ENCODE measurements around the gene EVX1.

The EVX1 gene

DNA sequence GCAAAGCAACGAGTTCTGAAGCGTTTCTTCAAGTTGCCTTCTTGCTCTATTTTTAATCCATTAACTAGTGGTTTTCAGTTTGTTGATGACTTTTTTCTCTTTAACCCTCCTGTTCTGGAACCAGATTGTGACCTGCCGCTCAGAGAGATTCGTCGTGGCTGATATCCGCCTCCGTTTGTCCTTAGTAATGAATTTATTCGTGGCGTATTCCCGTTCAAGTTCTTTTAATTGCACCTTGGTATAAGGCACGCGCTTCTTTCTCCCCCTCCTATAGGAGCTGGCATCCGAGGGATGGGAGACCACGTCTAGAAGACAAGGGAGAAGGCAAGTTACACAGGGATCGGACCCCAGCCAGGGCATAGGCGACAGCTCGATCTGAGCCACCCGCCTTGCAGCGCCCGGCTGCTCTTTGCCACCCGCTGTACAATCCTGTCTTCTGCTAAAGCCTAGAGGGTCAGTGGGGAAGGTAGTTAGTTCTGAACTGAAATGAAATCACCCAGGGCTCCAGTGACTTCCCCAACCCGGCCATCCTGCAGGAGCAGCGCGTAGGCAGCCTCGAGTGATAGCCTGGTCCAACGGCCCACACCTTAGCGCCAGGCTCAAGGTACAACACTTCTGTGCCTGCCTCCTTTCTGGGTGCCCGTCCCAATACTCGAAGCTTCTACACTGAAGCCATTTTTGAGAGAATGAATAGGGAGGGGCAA is 44.3 kb upstream of the EVX1 start:
- H3K27ac ChIP-seq = peak overlapping the region; percentile 98
- TF ChIP-seq, protein P1, sequence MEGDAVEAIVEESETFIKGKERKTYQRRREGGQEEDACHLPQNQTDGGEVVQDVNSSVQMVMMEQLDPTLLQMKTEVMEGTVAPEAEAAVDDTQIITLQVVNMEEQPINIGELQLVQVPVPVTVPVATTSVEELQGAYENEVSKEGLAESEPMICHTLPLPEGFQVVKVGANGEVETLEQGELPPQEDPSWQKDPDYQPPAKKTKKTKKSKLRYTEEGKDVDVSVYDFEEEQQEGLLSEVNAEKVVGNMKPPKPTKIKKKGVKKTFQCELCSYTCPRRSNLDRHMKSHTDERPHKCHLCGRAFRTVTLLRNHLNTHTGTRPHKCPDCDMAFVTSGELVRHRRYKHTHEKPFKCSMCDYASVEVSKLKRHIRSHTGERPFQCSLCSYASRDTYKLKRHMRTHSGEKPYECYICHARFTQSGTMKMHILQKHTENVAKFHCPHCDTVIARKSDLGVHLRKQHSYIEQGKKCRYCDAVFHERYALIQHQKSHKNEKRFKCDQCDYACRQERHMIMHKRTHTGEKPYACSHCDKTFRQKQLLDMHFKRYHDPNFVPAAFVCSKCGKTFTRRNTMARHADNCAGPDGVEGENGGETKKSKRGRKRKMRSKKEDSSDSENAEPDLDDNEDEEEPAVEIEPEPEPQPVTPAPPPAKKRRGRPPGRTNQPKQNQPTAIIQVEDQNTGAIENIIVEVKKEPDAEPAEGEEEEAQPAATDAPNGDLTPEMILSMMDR (conservative IDR thresholded peaks at IDR 0.05) = no peak

DNA sequence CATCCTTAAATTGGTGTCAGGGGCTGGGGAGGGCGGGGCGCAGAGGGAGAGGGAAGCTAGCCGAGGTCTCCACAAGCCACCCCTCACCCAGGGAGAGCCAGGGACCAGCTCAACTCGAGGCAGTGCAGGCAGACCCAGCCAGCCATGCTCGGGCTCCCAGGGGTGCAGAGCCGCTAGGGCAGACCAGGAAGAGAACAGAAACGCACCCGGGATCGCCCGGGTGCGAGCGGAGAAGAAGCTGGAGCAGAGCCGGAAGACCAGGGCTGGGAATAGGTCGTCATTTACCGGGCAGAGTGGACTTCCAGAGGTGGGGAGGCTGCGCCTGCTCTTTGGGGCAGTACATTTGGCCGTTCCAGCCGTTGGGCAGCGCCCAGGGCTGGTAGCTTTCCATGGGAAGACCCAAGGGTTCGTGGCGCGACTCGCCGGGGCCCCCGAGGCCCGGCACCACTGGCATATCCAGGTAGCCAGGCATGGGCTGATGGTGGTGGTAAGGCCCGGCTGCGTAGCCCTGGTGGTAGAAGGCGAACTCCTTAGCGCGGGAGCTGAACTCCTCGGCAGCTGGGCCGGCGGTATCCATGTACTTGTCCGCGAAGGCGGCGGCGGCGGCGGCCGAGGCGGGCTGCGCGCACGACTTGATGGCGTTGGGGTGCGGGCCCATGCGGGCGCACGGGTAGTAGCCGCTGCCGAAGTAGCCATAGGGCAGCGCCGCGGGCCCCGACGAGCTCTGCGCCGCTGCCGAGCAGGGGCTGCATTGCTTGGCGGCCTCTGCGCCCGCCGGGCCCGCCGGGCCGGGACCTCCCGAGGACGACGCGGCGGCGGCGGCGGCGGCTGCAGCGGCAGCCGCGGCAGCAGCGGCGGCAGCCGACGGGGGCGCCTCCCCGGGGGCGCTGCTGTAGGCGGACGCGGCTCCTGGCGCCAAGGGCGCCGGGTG is 43.5 kb upstream of the EVX1 start:
- TF ChIP-seq, protein P1 (conservative IDR thresholded peaks at IDR 0.05) = no peak
- H3K27ac ChIP-seq = peak overlapping the region; percentile 98

GRCh38 chr7:27199849-27200760 is 42.5 kb upstream of the EVX1 start, which contains the start of gene HOXA13:
Gene HOXA13 (minus strand): TSS chr7:27200091. CDS start chr7:27200077, 14 bp downstream.
- TF ChIP-seq, protein P1 (conservative IDR thresholded peaks at IDR 0.05) = no peak
- peak within 1 kb of the TSS; percentile 98 for H3K27ac ChIP-seq

DNA sequence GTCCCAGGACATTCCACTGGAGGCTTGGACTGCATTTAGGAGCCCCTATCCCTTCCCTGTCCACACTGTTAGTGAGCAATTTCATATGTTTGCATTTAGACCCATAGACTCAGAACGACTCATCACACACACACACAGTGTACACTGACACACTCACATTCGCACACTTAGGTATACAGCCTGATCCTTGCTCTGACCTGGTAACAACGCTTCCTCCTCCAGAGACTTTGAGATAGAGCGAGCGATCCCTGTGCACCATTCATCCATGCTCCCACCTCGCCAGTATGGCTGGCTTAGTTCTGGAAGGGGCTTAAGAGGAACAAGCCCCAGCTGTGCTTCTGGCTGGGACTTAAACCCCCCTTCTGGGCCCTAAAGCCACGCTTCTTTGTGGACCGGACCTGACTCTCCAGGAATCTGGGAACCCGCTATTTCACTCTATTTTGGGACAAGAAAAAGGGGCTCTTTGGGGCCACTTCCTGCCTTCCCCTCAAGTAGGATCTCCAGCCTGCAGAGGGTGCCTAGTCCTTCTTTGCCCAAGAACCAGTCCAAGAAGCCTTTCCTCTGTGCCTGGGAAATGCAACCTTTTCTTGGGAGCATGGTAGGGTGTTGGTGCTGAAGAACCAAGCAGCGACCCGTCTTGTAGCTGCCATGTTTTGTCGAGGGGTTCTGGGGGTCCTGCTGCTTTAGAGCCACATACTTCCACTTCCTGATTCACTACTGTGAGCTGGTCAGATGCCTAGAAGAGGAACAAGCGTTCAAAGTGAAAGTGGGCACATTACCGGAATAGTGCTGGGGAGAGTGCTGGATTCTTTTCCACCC is 41.6 kb upstream of the EVX1 start:
- TF ChIP-seq, protein P1 (conservative IDR thresholded peaks at IDR 0.05) = no peak
- H3K27ac ChIP-seq = peak overlapping the region; percentile 98

DNA sequence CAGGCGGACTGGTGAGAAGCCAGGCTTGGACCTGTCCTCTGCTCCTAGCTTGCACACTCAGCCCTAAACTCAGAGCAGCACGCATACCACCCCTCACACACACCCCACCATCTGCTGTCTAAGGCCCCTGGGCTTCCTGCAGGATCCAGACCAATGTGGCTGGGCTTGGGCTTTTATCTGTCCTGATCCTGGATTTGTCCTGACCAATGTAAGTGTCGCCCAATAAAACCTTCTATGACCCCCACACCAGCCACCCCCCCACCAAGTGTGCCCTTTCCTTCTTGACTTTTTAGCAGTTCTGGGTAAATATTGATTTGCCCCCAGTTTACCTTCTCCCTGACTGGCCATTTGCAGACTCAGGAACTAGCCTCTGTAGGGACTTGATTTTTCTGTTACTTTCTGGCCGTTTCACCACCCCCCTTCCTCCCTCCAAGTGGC is 41.0 kb upstream of the EVX1 start:
- TF ChIP-seq, protein P1 (conservative IDR thresholded peaks at IDR 0.05) = no peak
- H3K27ac ChIP-seq = peak overlapping the region; percentile 98

GRCh38 chr7:27202018-27202861 is 40.4 kb upstream of the EVX1 start:
- H3K27ac ChIP-seq = peak overlapping the region; percentile 98
- TF ChIP-seq, protein P1 (conservative IDR thresholded peaks at IDR 0.05) = no peak

All from VCaP (cell line).